Endothelial cell of umbilical vein (primary cell): Measurements from ENCODE around the gene CEP68. TPM values are rescaled to one million over a fixed set of nuclear protein-coding genes. Genes with fewer than 3 reads are reported as not detected.

Experiments used
- BruUV-seq: library from RNA; stranded (reverse); fragments of 400-500 nt; replicated peaks from 2 replicates; lab custom pipeline; 2021; lab: Mats Ljungman, UMichigan
- CTCF ChIA-PET: fragments of 300-600, 350-600 bp; sonication (Branson Sonifier 250); formaldehyde crosslinking; loops from one replicate; lab custom pipeline; 2021; ENCODE audit warnings: antibody characterized with exemption, inconsistent platforms; lab: Charles Lee
- POLR2A ChIA-PET: fragments of 300-600, 350-600 bp; sonication (Branson Sonifier 250); formaldehyde crosslinking; loops from one replicate; lab custom pipeline; 2021; ENCODE audit warnings: antibody characterized with exemption, inconsistent platforms; lab: Charles Lee
- DNase-seq: peaks from one replicate; pipeline ENCODE4 v3.0.0-alpha.2; 2011; ENCODE audit warnings: low read depth, low spot score
- FAIRE-seq: peaks from 2 replicates; lab custom pipeline; 2011; peaks lifted over from hg19 to GRCh38; lab: Jason Lieb, UNC
- H2AFZ ChIP-seq: 2 replicates; pipeline ENCODE4 v1.6.0; 2012; ENCODE audit warnings: low read depth, low read length, control low read depth, inconsistent platforms
- H3K27ac ChIP-seq: 2 replicates; pipeline ENCODE4 v1.5.1; 2011; ENCODE audit warnings: low read depth, mild to moderate bottlenecking, control low read depth, low read length, moderate library complexity; ENCODE audit not compliant: insufficient read depth
- H3K27me3 ChIP-seq, 2 experiments: 2 replicates each; pipeline versions ENCODE4 v1.6.0 to v1.6.1; 2011; ENCODE audit warnings: low read length in 2 of 2, mixed read lengths in 1 of 2; ENCODE audit not compliant: control insufficient read depth in 2 of 2, insufficient read depth in 2 of 2
- H3K36me3 ChIP-seq, 2 experiments: 2 replicates in 1 of 2; 3 replicates in 1 of 2; pipeline ENCODE4 v1.5.1; 2011; ENCODE audit warnings: low read length in 2 of 2, mild to moderate bottlenecking in 1 of 2, moderate library complexity in 1 of 2; ENCODE audit not compliant: control insufficient read depth in 2 of 2, insufficient read depth in 2 of 2; ENCODE audit errors: extremely low read depth in 1 of 2
- H3K4me1 ChIP-seq: 3 replicates; pipeline ENCODE4 v1.5.1; 2011; ENCODE audit warnings: mild to moderate bottlenecking, low read length; ENCODE audit not compliant: control insufficient read depth, insufficient read depth; ENCODE audit errors: extremely low read depth
- H3K4me2 ChIP-seq: 2 replicates; pipeline ENCODE4 v1.6.1; 2011; ENCODE audit warnings: low read length, control low read depth, mixed read lengths; ENCODE audit not compliant: insufficient read depth
- H3K4me3 ChIP-seq, 3 experiments: fragments of 200-600 bp in 1 of 3; sonication (generic), shearing (Covaris generic) in 1 of 3; replicated peaks in 1 of 3; 2 replicates each; pipeline ENCODE4 v1.5.1; 2011 to 2016; ENCODE audit warnings: control low read depth in 3 of 3, low read length in 3 of 3, mild to moderate bottlenecking in 2 of 3, inconsistent platforms in 1 of 3, low read depth in 1 of 3, moderate library complexity in 1 of 3; ENCODE audit not compliant: insufficient read depth in 1 of 3
- H3K79me2 ChIP-seq: 2 replicates; pipeline ENCODE4 v1.6.0; 2012; ENCODE audit warnings: low read length, inconsistent platforms; ENCODE audit not compliant: control insufficient read depth, insufficient read depth
- H3K9ac ChIP-seq: replicated peaks from 2 replicates; pipeline ENCODE3; 2011; ENCODE audit warnings: low read length, control low read depth; ENCODE audit not compliant: insufficient read depth; ENCODE audit errors: extremely low read depth
- H3K9me1 ChIP-seq: replicated peaks from 3 replicates; pipeline ENCODE4 v1.6.0; 2011; ENCODE audit warnings: mild to moderate bottlenecking, low read length; ENCODE audit not compliant: control insufficient read depth, insufficient read depth; ENCODE audit errors: extremely low read depth
- H3K9me3 ChIP-seq: replicated peaks from 2 replicates; pipeline ENCODE4 v1.5.1; 2012; ENCODE audit warnings: low read length, inconsistent platforms; ENCODE audit not compliant: control insufficient read depth, insufficient read depth
- H4K20me1 ChIP-seq: replicated peaks from 2 replicates; pipeline ENCODE3; 2011; ENCODE audit warnings: mild to moderate bottlenecking, low read length; ENCODE audit not compliant: control insufficient read depth, insufficient read depth; ENCODE audit errors: extremely low read depth
- EZH2 ChIP-seq: IDR thresholded peaks from 2 replicates; pipeline ENCODE4 v1.6.1; 2012; ENCODE audit warnings: borderline replicate concordance, low read depth, mild to moderate bottlenecking, moderate library complexity, low read length, inconsistent platforms; ENCODE audit not compliant: severe bottlenecking
- FOS ChIP-seq: IDR thresholded peaks from 2 replicates; pipeline ENCODE4 v1.6.1; 2011; ENCODE audit warnings: mild to moderate bottlenecking, low read length, moderate library complexity, borderline replicate concordance; ENCODE audit not compliant: insufficient read depth
- GATA2 ChIP-seq: IDR thresholded peaks from 2 replicates; pipeline ENCODE4 v1.7.0; 2011; ENCODE audit warnings: low read depth, mild to moderate bottlenecking, moderate library complexity, mixed read lengths, low read length; ENCODE audit not compliant: insufficient read length, insufficient read depth
- JUN ChIP-seq: IDR thresholded peaks from 2 replicates; pipeline ENCODE4 v1.6.1; 2011; ENCODE audit warnings: borderline replicate concordance, low read depth; ENCODE audit not compliant: insufficient read length, insufficient read depth
- MYC ChIP-seq: IDR thresholded peaks from one replicate; pipeline ENCODE4 v1.6.1; 2011; ENCODE audit warnings: mild to moderate bottlenecking, low read depth, low read length
- POLR2A ChIP-seq: IDR thresholded peaks from 2 replicates; pipeline ENCODE4 v1.6.1; 2012; ENCODE audit warnings: low read depth, mild to moderate bottlenecking, control low read depth, low read length
- POLR2AphosphoS5 ChIP-seq: IDR thresholded peaks from 2 replicates; pipeline ENCODE4 v1.6.1; 2012; ENCODE audit warnings: low read depth, mild to moderate bottlenecking, control low read depth, low read length, moderate library complexity; ENCODE audit not compliant: insufficient read depth
- dilution Hi-C: fragments of 300-500 bp; cut with MboI; formaldehyde crosslinking; loops from one replicate; pipeline ENCODE4 v1.15.0; 2019; ENCODE audit warnings: low sequenced_read_pairs; ENCODE audit not compliant: extremely low pct_ligation_motif_present
- intact Hi-C: fragments of 100-400 bp; cut with micrococcal nuclease; formaldehyde crosslinking; loops from one replicate; pipeline ENCODE4 v1.10.0; 2022
- polyA plus RNA-seq, 4 experiments: library from polyadenylated mRNA; depleted of rRNA in 3 of 4; stranded (reverse) in 3 of 4; unstranded in 1 of 4; fragments of >200 nt; gene quantifications; 2 replicates each; pipeline versions ENCODE4 v1.2.1 to v1.2.3, GENCODE V29; 2011 to 2012; ENCODE audit warnings: missing spikeins in 1 of 4
- total RNA-seq: library from RNA; stranded (reverse); gene quantifications from 2 replicates; pipeline ENCODE4 v1.2.3, GENCODE V29; 2021
- TF ChIP-seq, protein P1 (sequence below), 2 donors: IDR thresholded peaks; 1 replicate in 1 of 2; 2 replicates in 1 of 2; pipeline ENCODE4 v1.5.1; 2011; ENCODE audit warnings: low read length in 2 of 2, mild to moderate bottlenecking in 2 of 2, moderate library complexity in 2 of 2, control low read depth in 1 of 2, inconsistent platforms in 1 of 2, low read depth in 1 of 2; ENCODE audit not compliant: insufficient read depth in 1 of 2; ENCODE audit errors: extremely low read depth in 1 of 2
- TF ChIP-seq, protein P2 (sequence below): IDR thresholded peaks from 2 replicates; pipeline ENCODE4 v1.6.1; 2011; ENCODE audit not compliant: insufficient read depth, insufficient read length

Gene CEP68
- total and polyA plus RNA-seq, 2 donors (not counting 3 experiments of a cell fraction or from before 2014, with no cell fraction given), result 21.4 to 22.0 TPM

DNA sequence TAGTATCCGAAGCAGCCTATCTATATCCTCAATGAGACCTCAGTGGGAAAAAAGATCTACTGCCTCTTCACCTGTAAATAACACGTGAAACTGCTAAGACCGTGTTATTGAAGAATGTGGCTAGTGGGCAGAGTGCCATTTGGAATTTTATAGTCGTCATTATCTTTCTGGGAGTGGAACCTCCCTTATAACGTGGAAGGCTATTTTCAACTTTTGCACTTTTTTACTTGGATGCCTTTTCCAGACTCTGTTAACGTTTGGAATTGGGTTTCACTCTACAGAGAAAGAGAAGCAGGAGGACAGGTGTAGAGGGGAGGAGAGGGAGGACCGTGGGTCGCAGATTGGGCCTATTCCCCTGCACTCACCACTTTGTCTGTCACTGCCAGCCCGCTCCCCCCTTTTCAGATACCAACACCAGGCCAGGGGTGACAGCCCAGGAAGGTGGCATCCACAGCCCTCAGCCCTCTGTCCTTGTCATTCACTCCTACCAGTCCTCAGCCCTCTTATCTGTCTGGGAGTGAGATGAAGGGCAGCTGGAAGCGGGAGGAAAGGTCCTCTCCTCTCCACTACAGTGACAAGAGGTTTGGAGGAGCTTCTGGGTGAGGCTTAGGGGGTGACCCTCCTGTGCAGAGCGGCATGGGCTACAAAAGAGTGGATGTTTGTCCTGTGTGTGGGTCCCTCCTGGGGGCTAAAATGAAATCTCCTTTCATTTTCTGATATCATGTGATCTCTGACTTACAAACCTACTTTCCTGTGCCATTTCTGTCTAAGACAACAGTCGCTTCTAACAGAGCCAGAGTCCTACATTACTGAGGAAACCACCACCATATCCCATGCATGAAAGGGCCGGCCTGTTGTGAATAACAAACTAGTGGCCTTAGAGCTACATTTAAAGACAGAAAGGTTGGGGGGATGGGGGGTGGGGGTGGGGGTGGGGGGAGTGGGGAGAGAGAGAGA lies 23.9 kb upstream of the CEP68 start:
- ChIA-PET CTCF (interaction anchor here (1.0 to 5.1 kb wide), 7 partner anchors 10 to 510 kb away, joined by 3 to 44 read pairs (median 4); no protein-coding TSS in a partner anchor), POLR2A (no interaction called here)
- dilution Hi-C loops, result no loop called here

More for the DNA sequence above, 23.9 kb upstream of the CEP68 start:
- Histone ChIP-seq H3K36me3 (no peaks in the 10 kb centered on the region), H3K4me3 (no peak overlapping the region), H3K9ac (no peak overlapping the region), H2AFZ (peak overlapping the region; percentile 29), H3K4me2 (peak overlapping the region; percentile 44), H3K27me3 (no peaks in the 10 kb centered on the region), H4K20me1 (no peaks in the 10 kb centered on the region), H3K4me1 (peaks cover 10% of the 10 kb centered on the region), H3K9me3 (no peaks in the 10 kb centered on the region), H3K9me1 (no peaks in the 10 kb centered on the region), H3K27ac (no peak overlapping the region), H3K79me2 (no peaks in the 10 kb centered on the region)
- FAIRE-seq (no peak), DNase-seq (no peak)
- TF ChIP-seq MYC (no peak), GATA2 (no peak), POLR2AphosphoS5 (no peak), POLR2A (no peak), EZH2 (no peak), JUN (no peak), FOS (no peak)
- TF ChIP-seq, protein P1, sequence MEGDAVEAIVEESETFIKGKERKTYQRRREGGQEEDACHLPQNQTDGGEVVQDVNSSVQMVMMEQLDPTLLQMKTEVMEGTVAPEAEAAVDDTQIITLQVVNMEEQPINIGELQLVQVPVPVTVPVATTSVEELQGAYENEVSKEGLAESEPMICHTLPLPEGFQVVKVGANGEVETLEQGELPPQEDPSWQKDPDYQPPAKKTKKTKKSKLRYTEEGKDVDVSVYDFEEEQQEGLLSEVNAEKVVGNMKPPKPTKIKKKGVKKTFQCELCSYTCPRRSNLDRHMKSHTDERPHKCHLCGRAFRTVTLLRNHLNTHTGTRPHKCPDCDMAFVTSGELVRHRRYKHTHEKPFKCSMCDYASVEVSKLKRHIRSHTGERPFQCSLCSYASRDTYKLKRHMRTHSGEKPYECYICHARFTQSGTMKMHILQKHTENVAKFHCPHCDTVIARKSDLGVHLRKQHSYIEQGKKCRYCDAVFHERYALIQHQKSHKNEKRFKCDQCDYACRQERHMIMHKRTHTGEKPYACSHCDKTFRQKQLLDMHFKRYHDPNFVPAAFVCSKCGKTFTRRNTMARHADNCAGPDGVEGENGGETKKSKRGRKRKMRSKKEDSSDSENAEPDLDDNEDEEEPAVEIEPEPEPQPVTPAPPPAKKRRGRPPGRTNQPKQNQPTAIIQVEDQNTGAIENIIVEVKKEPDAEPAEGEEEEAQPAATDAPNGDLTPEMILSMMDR (IDR thresholded peaks at IDR 0.05; ENCODE audit: extremely low read depth in 1 of 2, insufficient read depth in 1 of 2, low read depth in 1 of 2, low read length in 2 of 2), result no peak
- TF ChIP-seq, protein P2, sequence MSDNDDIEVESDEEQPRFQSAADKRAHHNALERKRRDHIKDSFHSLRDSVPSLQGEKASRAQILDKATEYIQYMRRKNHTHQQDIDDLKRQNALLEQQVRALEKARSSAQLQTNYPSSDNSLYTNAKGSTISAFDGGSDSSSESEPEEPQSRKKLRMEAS, result no peak
- intact Hi-C loops, result no loop called here
- no TSS peak for BruUV-seq
